Stimulated activated CD4-positive, alpha-beta T cell treated with anti-CD3 and anti-CD28 coated beads, TNF-alpha, amount 100 ng/mL, for 48 hours (primary cell): ENCODE results near the gene PBXIP1.

ENCODE experiments used
- DNase-seq, 3 donors: peaks; one replicate each; pipeline ENCODE4 v3.0.0-alpha.2; 2020; ENCODE audit warnings: low read depth in 3 of 3

PBXIP1 gene

GRCh38 chr1:154895798-154896197, 60.1 kb downstream of the PBXIP1 start:
- no peak for DNase-seq
